GM12874 (cell line): Measurements from ENCODE around the gene CSAG3.
"Not testable (repeated sequence)": the region's sequence is repeated elsewhere in the genome, so short reads cannot be mapped to it uniquely, and the experiment has no call there.

Experiments
- CTCF ChIP-seq: IDR thresholded peaks from 2 replicates; pipeline ENCODE4 v1.5.1; 2011; ENCODE audit warnings: low read depth, mild to moderate bottlenecking, control low read depth, low read length, moderate library complexity; ENCODE audit not compliant: insufficient read depth

The CSAG3 gene

GRCh38 chrX:152738560-152738959 is 20.5 kb upstream of the CSAG3 start:
- TF ChIP-seq CTCF: no peak

GRCh38 chrX:152753686-152754650 is 5.0 kb upstream of the CSAG3 start, which contains the start of gene MAGEA2:
MAGEA2 (minus strand) TSS chrX:152753842; CDS start chrX:152751363, 2,479 bp downstream.
- TF ChIP-seq CTCF: not testable (repeated sequence)

- TF ChIP-seq CTCF: not testable (repeated sequence)
These were observed 10.7 kb downstream of the CSAG3 start, which contains the start of gene MAGEA6 for GRCh38 chrX:152769549-152770289. MAGEA6 (minus strand) TSS chrX:152769689; CDS start chrX:152767650, 2,039 bp downstream.

- no peak for TF ChIP-seq CTCF
These were observed 39.9 kb downstream of the CSAG3 start for GRCh38 chrX:152798945-152799344.

GRCh38 chrX:152806035-152806434 is 47.0 kb downstream of the CSAG3 start:
- no peak for TF ChIP-seq CTCF
